Neural cell (in vitro differentiated cells): ENCODE measurements around the gene IL22RA2. TPM values are rescaled to one million over a fixed set of nuclear protein-coding genes. Genes with fewer than 3 reads are reported as not detected.

ENCODE experiments used
- H2AFZ ChIP-seq: fragments of 200-600, 300-800 bp; sonication (generic), shearing (Covaris generic); 2 replicates; pipeline ENCODE4 v1.6.0; 2014; ENCODE audit warnings: low read depth, mild to moderate bottlenecking, antibody characterized with exemption, low read length, moderate library complexity
- H3F3A ChIP-seq: fragments of 200-600 bp; shearing (Covaris generic); 2 replicates; pipeline ENCODE4 v1.6.1; 2016; ENCODE audit warnings: mild to moderate bottlenecking, moderate library complexity, mixed read lengths, antibody characterized with exemption, low read length; ENCODE audit not compliant: insufficient read depth, poor library complexity, severe bottlenecking
- H3K27ac ChIP-seq: fragments of 200-600, 300-800 bp; sonication (generic), shearing (Covaris generic); 2 replicates; pipeline ENCODE4 v1.5.1; 2014; ENCODE audit warnings: mild to moderate bottlenecking, low read length, moderate library complexity
- H3K27me3 ChIP-seq: fragments of 300-800, 200-600 bp; sonication (generic), shearing (Covaris generic); 2 replicates; pipeline ENCODE4 v1.6.0; 2014; ENCODE audit warnings: mild to moderate bottlenecking, low read depth, low read length, moderate library complexity; ENCODE audit not compliant: insufficient read depth
- H3K36me3 ChIP-seq: fragments of 300-800, 200-600 bp; sonication (generic), shearing (Covaris generic); 2 replicates; pipeline ENCODE4 v1.5.1; 2014; ENCODE audit warnings: mild to moderate bottlenecking, antibody characterized with exemption, low read length, moderate library complexity; ENCODE audit not compliant: insufficient read depth
- H3K4me2 ChIP-seq: fragments of 300-800, 200-600 bp; sonication (generic), shearing (Covaris generic); 2 replicates; pipeline ENCODE4 v1.6.0; 2014; ENCODE audit warnings: mild to moderate bottlenecking, low read length
- H3K4me3 ChIP-seq: fragments of 300-800, 200-600 bp; sonication (generic), shearing (Covaris generic); 2 replicates; pipeline ENCODE4 v1.5.1; 2014; ENCODE audit warnings: mild to moderate bottlenecking, low read length, moderate library complexity
- H3K79me2 ChIP-seq: fragments of 200-600 bp; shearing (Covaris generic); replicated peaks from 2 replicates; pipeline ENCODE4 v1.6.0; 2014; ENCODE audit warnings: mild to moderate bottlenecking, low read length, moderate library complexity; ENCODE audit not compliant: insufficient read depth
- H3K9ac ChIP-seq: fragments of 300-800, 200-600 bp; sonication (generic), shearing (Covaris generic); 2 replicates; pipeline ENCODE4 v1.6.1; 2016; ENCODE audit warnings: mild to moderate bottlenecking, low read length, mixed read lengths
- H3K9me2 ChIP-seq: fragments of 200-600 bp; shearing (Covaris generic); 2 replicates; pipeline ENCODE4 v1.6.1; 2016; ENCODE audit warnings: mild to moderate bottlenecking, low read length, mixed read lengths; ENCODE audit not compliant: insufficient read depth
- H3K9me3 ChIP-seq: fragments of 200-600, 300-800 bp; sonication (generic), shearing (Covaris generic); 2 replicates; pipeline ENCODE4 v1.6.1; 2016; ENCODE audit warnings: mild to moderate bottlenecking, mixed run types, low read length, moderate library complexity, mixed read lengths
- H4K20me1 ChIP-seq: fragments of 200-600 bp; shearing (Covaris generic); 2 replicates; pipeline ENCODE4 v1.6.1; 2016; ENCODE audit warnings: mild to moderate bottlenecking, mixed run types; ENCODE audit not compliant: insufficient read depth
- CTCF ChIP-seq: fragments of 450-650 bp; IDR thresholded peaks from 2 replicates; pipeline ENCODE4 v1.5.1; 2014; ENCODE audit warnings: antibody characterized with exemption, mild to moderate bottlenecking, moderate library complexity; ENCODE audit not compliant: poor library complexity, severe bottlenecking
- EP300 ChIP-seq: fragments of 450-650 bp; conservative IDR thresholded peaks from 2 replicates; pipeline ENCODE4 v1.6.1; 2014; ENCODE audit warnings: antibody characterized with exemption, mild to moderate bottlenecking, moderate library complexity; ENCODE audit not compliant: poor library complexity, severe bottlenecking
- EZH2 ChIP-seq: fragments of 200-600, 300-800 bp; shearing (Covaris generic), sonication (generic); IDR thresholded peaks from 2 replicates; pipeline ENCODE4 v1.6.1; 2014; ENCODE audit warnings: antibody characterized with exemption, low read length, borderline replicate concordance, mild to moderate bottlenecking; ENCODE audit not compliant: insufficient read depth, poor library complexity, severe bottlenecking
- MXI1 ChIP-seq: fragments of 450-650 bp; conservative IDR thresholded peaks from 2 replicates; pipeline ENCODE4 v1.6.1; 2014; ENCODE audit warnings: antibody characterized with exemption, mild to moderate bottlenecking; ENCODE audit not compliant: poor library complexity, severe bottlenecking
- POLR2AphosphoS5 ChIP-seq: IDR thresholded peaks from 2 replicates; pipeline ENCODE4 v1.6.1; 2012
- RAD21 ChIP-seq: fragments of 450-650 bp; conservative IDR thresholded peaks from 2 replicates; pipeline ENCODE4 v1.6.1; 2014; ENCODE audit warnings: antibody characterized with exemption, mild to moderate bottlenecking, moderate library complexity
- REST ChIP-seq: IDR thresholded peaks from 2 replicates; pipeline ENCODE4 v1.6.1; 2012; ENCODE audit warnings: borderline replicate concordance
- SMC3 ChIP-seq: fragments of 450-650 bp; conservative IDR thresholded peaks from 2 replicates; pipeline ENCODE4 v1.6.1; 2014; ENCODE audit warnings: antibody characterized with exemption, mild to moderate bottlenecking, moderate library complexity; ENCODE audit not compliant: poor library complexity
- TAF1 ChIP-seq: IDR thresholded peaks from 2 replicates; pipeline ENCODE4 v1.6.1; 2012; ENCODE audit warnings: low read depth
- polyA plus RNA-seq: library from polyadenylated mRNA; depleted of rRNA; stranded (reverse); fragments of >200 nt; gene quantifications from 2 replicates; pipeline ENCODE4 v1.2.3, GENCODE V29; 2014

The IL22RA2 gene
- polyA plus RNA-seq, 1 donor from 2014 or later, result not detected

- no peak for TF ChIP-seq POLR2AphosphoS5
- no peak for TF ChIP-seq REST
- TF ChIP-seq CTCF, result no peak
- TF ChIP-seq RAD21, result no peak
- no peak for TF ChIP-seq EP300
- no peak for TF ChIP-seq TAF1
- TF ChIP-seq SMC3, result no peak
- TF ChIP-seq EZH2, result no peak
- no peak for TF ChIP-seq MXI1
- Histone ChIP-seq H4K20me1 (no peaks in the 10 kb centered on the region), H3K4me3 (no peak overlapping the region), H3K79me2 (no peaks in the 10 kb centered on the region), H3F3A (no peaks in the 10 kb centered on the region), H3K27ac (no peak overlapping the region), H3K9me2 (no peaks in the 10 kb centered on the region), H3K36me3 (peaks cover 8% of the 10 kb centered on the region), H3K4me2 (no peak overlapping the region), H3K9ac (no peak overlapping the region), H3K9me3 (no peaks in the 10 kb centered on the region), H2AFZ (no peak overlapping the region), H3K27me3 (no peaks in the 10 kb centered on the region)
Measured at GRCh38 chr6:137197684-137198645, 24.5 kb upstream of the IL22RA2 start.

- Histone ChIP-seq H3K9me2 (no peaks in the 10 kb centered on the region), H2AFZ (no peak overlapping the region), H3K79me2 (no peaks in the 10 kb centered on the region), H3K4me2 (no peak overlapping the region), H3K36me3 (no peaks in the 10 kb centered on the region), H4K20me1 (no peaks in the 10 kb centered on the region), H3K27me3 (no peaks in the 10 kb centered on the region), H3K9ac (no peak overlapping the region), H3K27ac (no peak overlapping the region), H3K4me3 (no peak overlapping the region), H3K9me3 (no peaks in the 10 kb centered on the region), H3F3A (no peaks in the 10 kb centered on the region)
- TF ChIP-seq EP300, result no peak
- no peak for TF ChIP-seq CTCF
- no peak for TF ChIP-seq EZH2
- TF ChIP-seq TAF1, result no peak
- no peak for TF ChIP-seq REST
- TF ChIP-seq POLR2AphosphoS5, result no peak
- TF ChIP-seq SMC3, result no peak
- TF ChIP-seq MXI1, result no peak
- no peak for TF ChIP-seq RAD21
Measured at GRCh38 chr6:137193256-137194070, 20.0 kb upstream of the IL22RA2 start.
